ENCODE results near the gene TMEM203.

TMEM203 gene

GRCh38 chr9:137165250-137165836 is 40.1 kb downstream of the TMEM203 start:
- Histone ChIP-seq H3K4me3 (replicated peaks; ENCODE audit: insufficient read depth, low read length) (no peak overlapping the region), H3K27me3 (ENCODE audit: insufficient read depth, poor library complexity, severe bottlenecking) (peaks cover 46% of the 10 kb centered on the region), H3K27ac (replicated peaks) (no peak overlapping the region)
- TF ChIP-seq REST (IDR thresholded peaks at IDR 0.05; ENCODE audit: insufficient replicate concordance, low read depth) (no peak), GABPA (IDR thresholded peaks at IDR 0.05; ENCODE audit: low read depth) (no peak), SPI1 (IDR thresholded peaks at IDR 0.05; ENCODE audit: borderline replicate concordance, low read depth) (no peak), CTCF (IDR thresholded peaks at IDR 0.05; ENCODE audit: insufficient read depth, low read length) (no peak), POLR2AphosphoS5 (IDR thresholded peaks at IDR 0.05; ENCODE audit: low read depth) (no peak)
- no peak for DNase-seq (ENCODE audit: low read depth in 1 of 2, low spot score in 1 of 2)

- no peak for DNase-seq (ENCODE audit: low read depth in 1 of 2, low spot score in 1 of 2)
- TF ChIP-seq REST (IDR thresholded peaks at IDR 0.05; ENCODE audit: insufficient replicate concordance, low read depth) (no peak), GABPA (IDR thresholded peaks at IDR 0.05; ENCODE audit: low read depth) (no peak), CTCF (IDR thresholded peaks at IDR 0.05; ENCODE audit: insufficient read depth, low read length) (no peak), POLR2AphosphoS5 (IDR thresholded peaks at IDR 0.05; ENCODE audit: low read depth) (no peak), SPI1 (IDR thresholded peaks at IDR 0.05; ENCODE audit: borderline replicate concordance, low read depth) (no peak)
- Histone ChIP-seq H3K27me3 (ENCODE audit: insufficient read depth, poor library complexity, severe bottlenecking) (peaks cover 54% of the 10 kb centered on the region), H3K4me3 (replicated peaks; ENCODE audit: insufficient read depth, low read length) (no peak overlapping the region), H3K27ac (replicated peaks) (no peak overlapping the region)
Measured at GRCh38 chr9:137164370-137165249, 40.8 kb downstream of the TMEM203 start.

GRCh38 chr9:137163805-137164204 is 41.6 kb downstream of the TMEM203 start:
- Histone ChIP-seq H3K27ac (replicated peaks) (no peak overlapping the region), H3K4me3 (replicated peaks; ENCODE audit: insufficient read depth, low read length) (no peak overlapping the region), H3K27me3 (ENCODE audit: insufficient read depth, poor library complexity, severe bottlenecking) (peaks cover 62% of the 10 kb centered on the region)
- no peak for TF ChIP-seq CTCF (IDR thresholded peaks at IDR 0.05; ENCODE audit: insufficient read depth, low read length)
- TF ChIP-seq SPI1 (IDR thresholded peaks at IDR 0.05; ENCODE audit: borderline replicate concordance, low read depth): no peak
- no peak for TF ChIP-seq REST (IDR thresholded peaks at IDR 0.05; ENCODE audit: insufficient replicate concordance, low read depth)
- TF ChIP-seq POLR2AphosphoS5 (IDR thresholded peaks at IDR 0.05; ENCODE audit: low read depth): no peak
- TF ChIP-seq GABPA (IDR thresholded peaks at IDR 0.05; ENCODE audit: low read depth): no peak
- DNase-seq (ENCODE audit: low read depth in 1 of 2, low spot score in 1 of 2): no peak

Data from HL-60 (cell line).